ENCODE measurements around the gene AASS. TPM values are rescaled to one million over a fixed set of nuclear protein-coding genes. Genes with fewer than 3 reads are reported as not detected.

The AASS gene
- total and polyA plus RNA-seq, 2 experiments from 2014 or later, result 368 to 789 TPM

- no peak for TF ChIP-seq ZNF462 (CRISPR knock-in tag; IDR thresholded peaks at IDR 0.05)
These were observed 105.9 kb downstream of the AASS start (continued) for GRCh38 chr7:122038134-122038533.

- DNase-seq (ENCODE audit: low spot score) (no peak), ATAC-seq (no peak)
- Histone ChIP-seq H3K27ac (ENCODE audit: low read depth) (no peak overlapping the region), H3K9me2 (ENCODE audit: insufficient read depth) (no peaks in the 10 kb centered on the region), H3F3A (replicated peaks; ENCODE audit: low read depth) (no peaks in the 10 kb centered on the region), H2AFZ (no peak overlapping the region), H4K20me1 (replicated peaks; ENCODE audit: insufficient read depth) (no peaks in the 10 kb centered on the region), H3K79me2 (replicated peaks; ENCODE audit: insufficient read depth) (no peaks in the 10 kb centered on the region), H3K4me1 (ENCODE audit: insufficient read depth) (no peaks in the 10 kb centered on the region), H3K4me3 (no peak overlapping the region), H3K36me3 (ENCODE audit: insufficient read depth) (peaks cover 22% of the 10 kb centered on the region), H3K27me3 (ENCODE audit: insufficient read depth) (no peaks in the 10 kb centered on the region), H3K4me2 (no peak overlapping the region)
- no peak for TF ChIP-seq ZNF114 (CRISPR knock-in tag; IDR thresholded peaks at IDR 0.05)
- no peak for TF ChIP-seq POLR2AphosphoS5 (IDR thresholded peaks at IDR 0.05; ENCODE audit: low read depth)
- TF ChIP-seq ETS1 (IDR thresholded peaks at IDR 0.05), result no peak
- no peak for TF ChIP-seq ZNF462 (CRISPR knock-in tag; IDR thresholded peaks at IDR 0.05)
- TF ChIP-seq NANOG (IDR thresholded peaks at IDR 0.05; ENCODE audit: borderline replicate concordance), result no peak
- H3K27me3 Mint-ChIP-seq (ENCODE audit: insufficient read depth, low read depth, poor library complexity), result peaks cover 2% of the 10 kb centered on the region
- H3K27ac Mint-ChIP-seq, result no peak overlapping the region
- peaks cover 54% of the 10 kb centered on the region for H3K36me3 Mint-ChIP-seq (ENCODE audit: low read depth)
- no peaks in the 10 kb centered on the region for H3K9me3 Mint-ChIP-seq
- no peaks in the 10 kb centered on the region for H3K4me1 Mint-ChIP-seq
- H3K4me3 Mint-ChIP-seq, result no peak overlapping the region
These were observed 108.2 kb downstream of the AASS start for GRCh38 chr7:122035876-122036275.

All from GM23338 (cell line).